Activated CD8-positive, alpha-beta memory T cell treated with anti-CD3 and anti-CD28 coated beads, Interleukin-2, amount 50 U/mL, for 24 hours (primary cell): ENCODE results near the gene C9orf50.

Experiments
- DNase-seq: peaks from one replicate; pipeline ENCODE4 v3.0.0-alpha.2; 2020; ENCODE audit errors: extremely low read depth

The C9orf50 gene

DNA sequence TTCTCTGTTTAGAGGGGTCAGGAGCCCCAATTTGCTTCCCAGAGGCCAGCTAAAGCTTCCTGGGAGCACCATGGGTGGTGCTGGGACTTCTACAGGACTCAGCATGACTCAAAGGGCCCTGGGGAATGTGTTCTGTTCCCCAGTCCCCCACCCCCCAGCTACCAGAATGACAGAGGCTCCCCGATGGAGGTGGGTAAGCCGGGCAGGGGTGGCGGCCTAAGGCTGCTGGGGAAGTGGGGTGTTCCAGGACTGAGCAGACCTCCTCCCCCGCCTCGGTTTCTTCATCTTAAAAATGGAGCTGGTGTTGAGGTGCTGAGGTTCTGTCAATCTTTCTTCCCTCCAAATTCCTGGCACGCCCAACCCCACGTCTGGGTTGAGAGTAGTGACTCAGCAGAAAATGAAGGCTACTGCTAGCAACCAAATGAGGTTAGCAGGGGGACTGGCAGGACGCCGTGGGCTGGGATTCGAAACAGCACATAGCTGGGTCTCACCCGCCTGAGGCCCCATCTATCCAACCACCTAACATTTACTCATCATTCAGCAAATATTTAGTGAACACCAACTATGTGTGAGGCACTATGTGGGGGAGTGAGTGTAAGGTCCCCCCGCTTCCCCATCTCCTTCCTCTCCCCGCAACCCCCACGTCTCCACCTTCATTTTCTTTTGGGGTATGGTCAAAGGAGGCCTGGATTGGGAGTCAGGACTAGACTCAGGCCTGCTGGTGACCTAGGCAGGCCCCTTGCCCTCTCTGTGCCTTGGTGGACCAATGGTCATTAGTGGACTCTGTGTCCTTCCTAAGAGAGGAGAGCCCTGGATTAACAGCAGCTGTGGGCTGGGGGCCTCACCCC is 50.2 kb downstream of the C9orf50 start:
- DNase-seq: no peak

DNA sequence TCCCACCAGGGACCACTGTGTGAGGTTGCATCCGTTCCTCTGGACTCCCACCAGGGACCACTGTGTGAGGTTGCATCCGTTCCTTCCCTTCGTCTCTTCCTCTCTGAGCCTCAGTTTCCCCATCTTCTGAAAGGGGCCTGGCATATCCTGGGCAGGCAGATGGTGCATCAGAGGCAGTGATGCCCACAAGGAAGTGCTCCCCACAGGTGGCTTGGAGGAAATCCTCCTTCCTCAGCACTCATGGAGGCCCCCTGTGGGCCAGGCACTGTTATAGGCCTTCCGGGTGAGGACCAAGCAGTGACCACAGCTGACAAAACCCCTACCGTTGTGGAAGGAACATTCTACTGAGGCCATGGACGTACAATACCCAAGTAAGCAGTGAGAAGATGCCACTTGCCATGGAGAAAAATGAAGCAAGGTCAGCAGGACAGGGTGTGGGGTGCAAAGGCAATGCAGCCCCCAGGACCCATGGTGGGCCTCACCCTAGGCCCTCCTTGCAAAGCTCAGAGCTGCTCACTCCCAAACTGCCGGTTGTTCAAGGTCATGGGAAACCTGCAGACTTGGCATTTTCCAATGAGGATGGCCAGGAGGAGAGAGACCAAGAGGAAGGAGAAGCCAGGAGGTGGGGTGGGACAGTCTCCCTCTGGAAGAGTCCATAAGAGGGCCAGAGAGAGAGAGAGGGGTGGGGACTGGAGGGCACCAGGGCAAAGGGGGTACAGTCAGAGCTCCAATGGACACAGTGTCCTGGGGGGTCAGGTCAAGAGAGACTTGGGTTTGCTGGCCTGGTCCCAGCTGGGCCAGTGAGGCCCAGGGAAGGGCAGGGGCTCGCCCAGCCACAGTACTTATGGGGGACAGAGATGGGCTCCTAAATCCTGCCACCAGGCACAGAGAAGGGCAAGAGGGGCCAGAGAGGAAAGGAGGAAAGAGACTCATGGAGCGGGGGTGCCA is 51.1 kb downstream of the C9orf50 start:
- DNase-seq: no peak

DNA sequence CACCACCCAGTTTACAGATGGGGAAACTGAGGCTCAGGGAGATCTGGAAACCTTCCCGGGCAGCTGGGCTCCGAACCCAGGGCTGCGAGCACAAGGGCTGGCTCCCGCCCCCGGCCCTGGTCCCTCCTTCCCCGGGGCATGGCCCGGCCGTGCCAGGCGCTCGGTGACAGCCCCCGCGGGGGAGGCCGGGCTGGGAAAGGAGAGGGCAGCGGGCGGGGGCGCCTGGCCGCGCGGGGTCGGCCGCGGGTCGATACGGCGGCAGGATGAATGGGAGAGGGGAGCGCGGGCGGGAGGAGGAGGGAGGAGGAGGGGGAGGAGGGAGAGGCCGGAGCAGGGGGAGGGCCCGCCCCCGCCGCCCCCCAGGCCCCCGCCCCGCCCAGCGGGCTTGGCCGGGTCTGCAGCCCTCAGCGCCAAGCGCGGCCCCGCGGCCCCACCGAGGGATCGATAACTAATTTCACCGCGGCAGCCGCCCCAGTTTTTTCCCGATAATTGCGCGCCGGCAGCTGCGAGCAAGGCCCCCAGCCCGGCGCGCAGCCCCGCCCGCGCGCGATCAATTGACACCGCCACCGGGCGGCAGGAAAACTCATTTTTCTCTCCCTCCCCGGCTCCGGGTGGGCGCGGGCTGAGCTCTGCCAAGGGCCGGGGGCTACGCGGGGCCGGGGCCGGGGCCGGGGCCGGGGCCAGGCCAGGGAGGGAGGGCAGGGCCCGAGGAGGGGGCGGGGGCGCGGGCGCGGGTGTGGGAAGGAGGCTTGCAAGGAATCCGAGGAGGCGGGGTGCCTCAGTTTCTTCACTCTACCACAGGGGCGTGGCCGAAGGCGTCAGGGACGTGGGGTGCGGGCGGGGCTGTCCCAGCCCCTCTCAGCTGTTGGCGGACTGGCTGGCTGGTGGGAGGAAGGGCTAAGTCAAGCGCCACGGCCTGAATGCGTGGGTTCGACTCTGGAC is 52.1 kb downstream of the C9orf50 start:
- no peak for DNase-seq

DNA sequence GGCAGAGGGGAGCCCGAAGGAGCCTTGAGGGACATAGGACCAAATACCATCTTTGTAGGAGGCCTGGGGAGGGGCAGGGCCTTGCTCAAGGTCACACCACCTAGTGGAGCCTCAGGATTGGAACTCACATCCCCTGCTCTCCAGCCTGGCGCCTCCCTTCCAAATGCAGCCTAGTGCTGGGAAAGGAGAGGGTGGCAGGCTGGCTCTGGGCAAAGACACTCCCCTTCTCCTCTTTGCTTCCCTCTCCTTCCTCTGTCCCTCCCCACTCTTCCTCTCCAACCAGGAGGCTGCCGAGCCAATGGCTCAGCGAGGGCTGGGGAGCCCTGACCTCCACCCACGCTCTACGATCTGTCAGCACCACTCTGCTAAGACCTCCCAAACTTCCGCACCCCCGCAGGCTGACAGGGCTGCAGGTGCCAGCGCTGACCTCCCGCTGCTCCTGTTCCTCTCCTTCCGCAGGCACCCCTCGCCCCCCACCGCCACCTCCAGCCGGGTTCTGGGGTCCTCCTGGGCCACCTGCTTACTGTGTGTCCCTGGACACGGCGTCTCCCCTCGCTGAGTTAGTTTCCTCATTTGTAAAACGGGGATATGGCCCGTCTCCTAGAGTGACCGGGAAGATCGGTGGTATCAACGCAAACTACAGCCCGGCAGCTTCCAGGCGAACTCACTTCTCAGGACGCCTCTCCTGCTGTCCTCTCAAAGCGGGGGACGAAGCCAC is 52.9 kb downstream of the C9orf50 start:
- DNase-seq: no peak

DNA sequence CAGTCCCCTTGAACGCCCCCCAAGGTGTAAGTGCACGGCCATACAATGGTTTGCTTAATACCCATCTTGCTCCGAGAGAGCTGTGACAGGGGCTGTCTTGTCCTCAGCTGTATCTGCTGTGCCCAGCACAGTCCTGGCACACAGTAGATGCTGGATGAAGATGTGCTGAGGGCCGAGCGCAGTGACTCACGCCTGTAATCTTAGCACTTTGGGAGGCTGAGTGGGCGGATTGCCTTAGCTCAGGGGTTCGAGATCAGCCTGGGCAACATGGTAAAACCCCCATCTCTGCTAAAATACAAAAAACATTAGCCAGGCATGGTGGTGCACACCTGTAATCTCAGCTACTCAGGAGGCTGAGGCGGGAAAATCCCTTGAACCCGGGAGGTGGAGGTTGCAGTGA is 53.6 kb downstream of the C9orf50 start:
- DNase-seq: no peak

DNA sequence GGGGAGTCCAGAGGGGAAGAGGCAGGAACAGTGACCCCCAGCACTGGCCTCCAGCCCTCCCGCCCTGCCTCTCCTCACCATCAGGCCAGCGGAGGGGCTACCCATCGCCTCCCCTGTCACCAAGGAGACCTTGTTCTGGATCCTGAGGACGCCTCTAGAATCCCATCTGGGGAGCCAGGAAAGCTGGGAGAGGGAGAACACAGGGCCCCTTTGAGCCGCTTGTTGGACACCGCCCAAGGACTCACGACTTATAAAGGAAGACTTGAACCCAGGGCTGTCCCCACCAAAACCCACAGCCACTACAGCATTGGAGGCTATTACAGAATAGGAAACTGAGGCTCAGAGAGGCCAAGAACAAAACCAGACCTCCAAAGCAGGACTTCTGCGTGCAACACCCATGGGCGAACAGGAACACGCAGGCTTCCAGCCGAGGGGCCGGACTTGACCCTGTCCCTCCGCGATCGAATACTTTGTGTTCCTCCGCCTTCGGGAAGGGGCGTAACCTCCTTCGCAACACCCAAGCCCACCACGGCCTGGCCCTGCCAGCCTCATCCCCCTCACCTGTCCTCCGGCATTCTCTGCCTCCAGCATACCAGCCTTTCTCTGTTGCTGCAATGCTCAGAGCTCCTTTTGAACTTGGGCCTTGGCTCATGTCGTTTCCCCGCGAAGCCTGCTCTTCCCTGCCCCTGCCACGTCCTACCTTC is 54.2 kb downstream of the C9orf50 start:
- DNase-seq: no peak

DNA sequence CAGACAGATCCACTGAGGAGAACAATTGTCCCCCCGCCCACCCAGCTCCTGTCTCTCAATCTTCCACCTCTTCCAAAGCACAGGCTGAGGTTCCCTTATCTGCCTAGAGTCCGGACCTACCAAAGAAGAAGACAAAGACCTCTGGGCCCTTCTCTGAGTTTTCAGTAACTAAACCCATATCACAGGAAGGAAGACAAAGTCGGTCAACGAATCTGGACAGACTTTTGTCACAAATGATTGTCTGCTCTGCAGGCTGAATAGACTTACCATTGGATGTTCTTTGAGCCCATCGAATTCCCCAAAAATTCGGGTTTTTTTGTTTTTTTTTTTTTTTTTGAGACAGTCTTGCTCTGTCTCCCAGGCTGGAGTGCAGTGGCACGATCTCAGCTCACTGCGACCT is 58.0 kb downstream of the C9orf50 start:
- DNase-seq: no peak

DNA sequence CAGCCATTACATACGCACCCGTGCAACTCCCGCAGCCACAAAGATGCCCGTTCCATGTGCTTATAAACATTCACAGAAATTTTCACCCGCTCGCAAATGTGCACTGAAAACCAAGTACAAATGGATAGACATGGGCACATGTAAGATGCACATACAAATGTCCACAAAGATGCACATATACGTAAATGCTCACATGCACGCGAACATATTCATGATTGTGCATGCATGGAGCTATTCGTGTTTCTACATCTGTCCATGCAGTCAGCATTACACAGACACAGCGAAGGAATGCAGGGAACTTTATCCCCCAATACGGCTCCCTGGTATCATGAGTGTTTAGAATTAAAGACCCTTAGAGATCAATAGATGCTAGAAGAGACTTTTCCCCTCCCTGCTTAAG is 58.4 kb downstream of the C9orf50 start:
- DNase-seq: no peak
